ENCODE results near the gene CEMIP2.
A peak's percentile ranks its signal among the peaks of the same experiment; 100 is the strongest.

Gene CEMIP2

DNA sequence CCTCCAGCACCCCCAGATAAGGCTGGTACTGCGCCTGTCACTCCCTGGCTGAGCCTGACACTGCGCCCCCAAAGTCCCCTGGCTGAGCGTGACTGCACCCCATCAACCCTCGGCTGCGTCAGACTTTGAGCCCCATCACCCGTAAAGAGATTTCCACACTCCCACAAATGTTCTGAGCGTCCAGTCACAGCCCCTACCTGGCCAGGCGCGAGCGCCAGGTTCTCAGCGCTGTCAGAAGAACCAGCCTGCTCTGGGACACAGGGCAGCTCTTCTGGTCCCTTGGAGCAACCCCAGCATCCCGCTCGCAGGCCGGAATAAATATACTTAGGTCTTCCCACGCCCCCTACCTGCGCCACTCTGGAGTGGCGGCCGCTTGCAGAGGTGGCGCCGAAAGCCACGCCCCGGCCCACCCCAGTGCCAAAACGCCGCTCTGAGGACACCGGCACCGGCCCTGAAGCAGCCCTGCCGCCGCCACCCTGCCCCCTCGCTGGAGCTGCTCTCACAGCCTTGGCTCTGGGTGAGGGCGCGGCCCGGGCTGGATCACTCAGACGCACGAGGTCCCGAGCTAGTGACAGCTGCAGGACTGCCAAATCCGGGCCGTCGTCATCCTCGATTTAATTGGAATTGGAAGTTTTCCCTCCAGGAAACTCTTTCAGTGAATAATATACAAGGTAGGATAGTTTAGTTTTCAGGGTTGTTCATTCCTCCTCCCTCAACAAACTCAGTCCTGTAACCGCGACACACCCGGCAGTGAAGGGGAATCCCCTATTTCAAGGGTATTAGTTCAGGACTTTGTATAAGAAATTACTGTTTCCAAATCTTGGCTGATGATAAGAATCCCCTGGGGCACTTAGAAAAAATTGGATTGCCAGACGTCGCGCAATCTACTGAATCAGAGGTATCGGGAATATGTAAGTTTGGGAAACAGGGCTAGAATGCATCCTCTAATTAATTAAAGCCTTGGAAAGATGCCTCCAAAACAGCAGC is 1.2 kb upstream of the CEMIP2 start:
- H3K27ac ChIP-seq: peak overlapping the region; percentile 84
- TF ChIP-seq, protein P1, sequence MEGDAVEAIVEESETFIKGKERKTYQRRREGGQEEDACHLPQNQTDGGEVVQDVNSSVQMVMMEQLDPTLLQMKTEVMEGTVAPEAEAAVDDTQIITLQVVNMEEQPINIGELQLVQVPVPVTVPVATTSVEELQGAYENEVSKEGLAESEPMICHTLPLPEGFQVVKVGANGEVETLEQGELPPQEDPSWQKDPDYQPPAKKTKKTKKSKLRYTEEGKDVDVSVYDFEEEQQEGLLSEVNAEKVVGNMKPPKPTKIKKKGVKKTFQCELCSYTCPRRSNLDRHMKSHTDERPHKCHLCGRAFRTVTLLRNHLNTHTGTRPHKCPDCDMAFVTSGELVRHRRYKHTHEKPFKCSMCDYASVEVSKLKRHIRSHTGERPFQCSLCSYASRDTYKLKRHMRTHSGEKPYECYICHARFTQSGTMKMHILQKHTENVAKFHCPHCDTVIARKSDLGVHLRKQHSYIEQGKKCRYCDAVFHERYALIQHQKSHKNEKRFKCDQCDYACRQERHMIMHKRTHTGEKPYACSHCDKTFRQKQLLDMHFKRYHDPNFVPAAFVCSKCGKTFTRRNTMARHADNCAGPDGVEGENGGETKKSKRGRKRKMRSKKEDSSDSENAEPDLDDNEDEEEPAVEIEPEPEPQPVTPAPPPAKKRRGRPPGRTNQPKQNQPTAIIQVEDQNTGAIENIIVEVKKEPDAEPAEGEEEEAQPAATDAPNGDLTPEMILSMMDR (conservative IDR thresholded peaks at IDR 0.05): peak; percentile 59

DNA sequence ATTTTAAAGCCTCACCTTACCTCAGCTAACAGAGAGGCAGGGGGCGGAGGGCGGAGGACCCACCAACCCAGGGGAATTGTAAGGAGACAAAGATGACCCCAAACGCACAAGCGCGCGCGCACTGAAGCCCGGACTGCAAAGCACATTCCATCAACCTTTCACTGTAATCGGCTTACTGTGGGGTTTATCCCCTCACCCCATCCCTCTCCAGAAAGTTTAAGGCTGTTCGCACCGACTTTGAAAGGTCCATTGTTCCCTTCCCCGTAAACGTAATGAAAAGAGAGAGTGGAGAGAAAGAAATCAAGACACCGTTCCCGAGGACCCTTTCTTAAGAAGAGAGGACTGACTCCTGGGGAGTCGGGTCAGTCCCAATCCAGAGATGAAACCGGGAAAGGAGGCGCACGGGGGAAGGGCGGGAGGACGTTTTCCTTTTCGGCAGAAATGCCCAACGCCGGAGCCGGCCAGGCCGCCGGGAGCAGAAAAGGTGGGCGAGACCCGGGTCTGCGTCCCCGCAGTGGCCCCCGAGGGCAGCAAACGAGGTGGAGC is 464 bp downstream of the CEMIP2 start:
- peak overlapping the region; percentile 84 for H3K27ac ChIP-seq

GRCh38 chr9:71767163-71767775 is 1.0 kb downstream of the CEMIP2 start:
- TF ChIP-seq, protein P1 (conservative IDR thresholded peaks at IDR 0.05): no peak
- H3K27ac ChIP-seq: peak overlapping the region; percentile 84

More for the DNA sequence above, 464 bp downstream of the CEMIP2 start:
- TF ChIP-seq, protein P1 (conservative IDR thresholded peaks at IDR 0.05): no peak

DNA sequence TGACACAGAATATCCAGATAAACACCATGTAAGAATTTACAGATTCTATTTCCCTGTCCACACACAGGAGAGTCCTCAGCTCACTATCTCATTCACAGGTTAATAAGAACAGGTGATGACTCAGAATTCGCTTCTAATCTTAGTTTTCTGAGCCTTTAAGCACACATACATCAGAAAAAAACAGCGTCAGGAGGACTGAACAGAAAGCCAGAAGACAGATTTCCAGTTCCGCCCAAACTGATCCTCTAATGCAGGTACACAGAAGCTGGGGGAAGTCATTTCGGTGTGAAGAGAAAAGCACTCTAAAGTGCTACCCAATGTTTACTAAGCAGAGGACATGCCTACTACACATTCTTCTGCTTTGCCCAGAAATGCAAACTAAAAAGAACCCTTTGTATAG is 1.6 kb downstream of the CEMIP2 start:
- TF ChIP-seq, protein P1 (conservative IDR thresholded peaks at IDR 0.05): no peak

GRCh38 chr9:71765693-71766092 is 2.6 kb downstream of the CEMIP2 start:
- TF ChIP-seq, protein P1 (conservative IDR thresholded peaks at IDR 0.05): no peak
- H3K27ac ChIP-seq: peak overlapping the region; percentile 84

More for the DNA sequence above, 1.6 kb downstream of the CEMIP2 start:
- H3K27ac ChIP-seq: peak overlapping the region; percentile 84

- H3K27ac ChIP-seq: peak overlapping the region; percentile 84
- TF ChIP-seq, protein P1 (conservative IDR thresholded peaks at IDR 0.05): no peak
Observed at GRCh38 chr9:71764891-71765290, 3.4 kb downstream of the CEMIP2 start.

- TF ChIP-seq, protein P1 (conservative IDR thresholded peaks at IDR 0.05): no peak
- peak overlapping the region; percentile 84 for H3K27ac ChIP-seq
Observed at GRCh38 chr9:71764463-71764862, 3.9 kb downstream of the CEMIP2 start.

All from VCaP (cell line).